ENCODE results near the gene CLTCL1.

The CLTCL1 gene

DNA sequence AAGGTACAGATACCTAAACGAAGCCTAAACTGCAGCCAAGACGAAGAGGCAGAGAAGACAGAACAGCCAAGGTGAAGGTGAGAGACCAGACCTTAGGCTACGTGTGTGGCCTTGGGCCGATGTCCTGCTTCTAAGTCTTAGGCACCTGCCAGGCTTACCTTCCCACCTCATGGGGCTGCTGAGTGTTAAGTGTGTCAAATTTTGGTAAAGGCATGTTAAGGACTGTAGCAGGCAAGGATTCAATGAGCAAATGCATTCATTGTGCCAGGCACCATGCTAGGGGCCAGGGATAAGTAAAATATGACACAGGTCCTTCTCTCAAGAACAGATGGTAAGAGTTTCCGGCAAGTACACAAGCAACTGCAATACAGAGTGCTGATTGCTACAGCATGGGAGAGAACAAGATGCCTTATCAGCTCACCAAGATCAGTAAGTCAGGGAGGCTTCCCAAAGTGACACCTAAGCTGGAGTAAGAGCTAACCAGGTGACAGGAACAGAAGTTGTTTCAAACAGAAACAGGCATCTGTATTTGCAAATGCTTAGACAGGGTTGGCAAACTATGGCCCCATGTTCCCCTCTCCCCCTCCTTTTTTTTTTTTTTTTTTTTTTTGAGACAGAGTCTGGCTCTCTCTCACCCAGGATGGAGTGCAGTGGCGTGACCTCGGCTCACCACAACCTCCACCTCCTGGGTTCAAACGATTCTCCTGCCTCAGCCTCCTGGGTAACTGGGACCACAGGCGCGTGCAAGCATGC is 46.7 kb downstream of the CLTCL1 start:
- no peak for DNase-seq (ENCODE audit: low spot score)

DNA sequence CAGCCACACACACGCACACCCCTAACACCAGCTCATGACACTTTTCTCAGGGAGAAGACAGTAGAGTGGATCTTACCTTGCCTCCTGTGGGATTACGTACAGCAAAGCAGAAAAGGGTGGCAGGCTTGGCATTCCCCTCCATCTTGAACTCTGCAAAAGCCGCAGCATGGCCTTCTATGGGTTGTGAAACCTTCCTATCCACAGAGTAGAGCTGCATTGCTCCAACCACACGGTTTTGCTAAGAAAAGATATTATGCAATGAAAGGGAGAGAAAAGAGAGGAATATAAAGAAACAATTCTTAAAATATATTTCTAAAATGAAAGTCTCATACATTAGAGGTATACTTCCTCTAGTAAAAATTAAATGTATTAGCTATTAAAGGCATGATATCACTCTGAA is 48.8 kb downstream of the CLTCL1 start:
- no peak for DNase-seq (ENCODE audit: low spot score)

DNA sequence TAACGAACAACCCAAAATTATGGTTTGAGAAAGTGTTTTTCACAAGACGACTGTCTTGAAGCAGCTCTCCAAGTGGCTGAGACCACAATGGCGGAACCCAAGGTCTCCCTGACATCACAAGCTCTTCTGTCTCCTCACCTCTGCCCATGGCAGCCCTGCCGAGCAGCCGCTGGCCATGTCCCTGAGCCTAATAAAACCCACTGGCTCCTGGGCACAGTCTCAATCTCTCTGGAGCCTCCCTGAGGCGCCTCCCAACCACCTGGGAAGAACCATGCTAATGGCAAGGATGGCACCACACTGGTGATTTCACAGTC is 50.0 kb downstream of the CLTCL1 start:
- no peak for DNase-seq (ENCODE audit: low spot score)

DNA sequence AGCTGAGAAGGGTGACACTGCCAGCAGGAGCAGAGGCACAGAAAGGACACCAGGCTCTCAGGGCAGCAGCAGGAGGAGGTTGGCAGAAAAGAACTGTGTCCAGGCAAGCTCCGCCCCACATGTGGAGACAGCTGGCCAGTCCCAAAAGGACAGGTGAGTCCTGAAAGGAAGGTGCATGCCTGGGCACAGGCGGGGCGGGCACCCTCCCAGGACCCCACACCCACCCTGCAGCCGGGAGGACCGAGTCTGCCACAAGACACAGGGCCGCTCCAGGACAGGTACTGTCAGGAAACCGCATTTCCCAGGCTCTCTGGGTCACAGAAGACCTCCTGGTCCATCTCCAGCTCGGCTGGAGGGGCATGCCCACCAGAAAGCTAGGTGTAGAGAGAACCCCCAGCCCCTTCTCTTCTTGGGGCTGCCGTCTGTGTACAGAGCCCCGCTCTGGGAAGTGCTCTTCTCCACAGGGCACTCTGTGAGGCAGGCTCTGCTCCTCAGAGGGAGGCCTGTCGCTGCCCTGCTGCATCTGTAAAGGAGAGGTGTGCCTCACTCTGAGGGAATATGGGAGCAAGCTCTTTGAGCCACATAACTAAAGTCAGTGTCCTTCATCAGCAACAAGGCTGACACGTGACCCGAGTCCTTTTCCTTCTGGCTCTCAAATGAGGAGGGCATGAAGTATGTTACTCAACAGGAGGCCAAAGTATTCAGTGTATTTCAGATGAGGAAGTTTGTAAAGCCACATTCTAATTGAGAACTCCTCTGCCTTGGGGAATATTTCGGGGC is 50.5 kb downstream of the CLTCL1 start:
- DNase-seq (ENCODE audit: low spot score), result no peak

DNA sequence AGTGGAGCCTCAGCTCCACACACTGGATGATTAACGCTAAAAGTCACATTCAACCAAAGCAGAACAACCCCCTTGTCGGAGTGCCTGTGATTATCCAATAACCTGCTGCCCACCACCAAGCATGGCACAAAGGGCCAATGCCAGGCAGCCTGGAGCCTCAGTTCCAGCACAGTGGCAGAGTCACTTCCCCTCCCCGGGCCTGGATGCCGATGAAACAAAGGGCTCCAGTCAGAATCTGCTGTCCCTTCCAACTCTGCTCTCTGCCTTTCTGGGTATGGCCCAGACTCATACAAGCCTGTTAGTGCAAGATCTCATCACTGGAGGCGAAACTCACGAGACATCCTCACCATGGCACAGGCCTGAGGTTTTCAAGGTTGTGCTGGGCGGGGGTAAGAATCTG is 52.1 kb downstream of the CLTCL1 start:
- DNase-seq (ENCODE audit: low spot score), result peak; percentile 90

DNA sequence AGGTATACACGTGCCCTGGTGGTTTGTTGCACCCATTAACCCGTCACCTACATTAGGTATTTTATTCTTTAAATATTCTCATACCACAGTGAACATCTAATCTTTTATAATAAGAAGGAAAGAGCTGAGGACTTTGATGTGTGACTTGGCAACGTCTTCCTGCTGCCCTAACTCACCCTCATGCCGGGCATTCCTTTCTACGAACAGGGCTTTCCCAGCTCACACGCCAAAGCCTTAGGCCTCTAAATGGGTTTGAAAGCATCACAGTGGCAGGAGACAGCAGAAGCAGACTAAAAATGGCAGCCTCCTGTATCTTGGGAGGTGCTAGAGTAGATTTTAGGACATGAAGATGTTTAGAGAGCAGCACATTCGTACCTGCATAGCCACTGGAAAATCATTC is 52.6 kb downstream of the CLTCL1 start:
- DNase-seq (ENCODE audit: low spot score), result no peak

DNA sequence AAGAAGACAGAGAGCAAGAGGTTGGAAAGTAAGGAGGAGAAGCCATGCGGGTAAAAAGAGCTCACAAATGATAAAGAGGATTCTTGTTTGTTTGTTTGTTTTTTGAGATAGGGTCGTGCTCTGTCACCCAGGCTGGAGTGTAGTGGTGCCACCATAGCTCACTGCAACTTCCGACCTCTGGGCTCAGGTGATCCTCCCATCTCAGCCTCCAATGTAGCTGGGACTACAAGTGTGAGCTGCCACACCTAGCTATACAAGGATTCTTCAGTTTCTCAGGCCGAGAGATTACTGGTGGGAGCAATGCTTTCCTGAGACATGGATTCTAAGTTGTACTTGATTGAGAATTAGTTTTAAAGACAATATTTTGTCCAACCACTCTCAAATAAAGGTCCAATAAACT is 55.6 kb downstream of the CLTCL1 start:
- no peak for DNase-seq (ENCODE audit: low spot score)

DNA sequence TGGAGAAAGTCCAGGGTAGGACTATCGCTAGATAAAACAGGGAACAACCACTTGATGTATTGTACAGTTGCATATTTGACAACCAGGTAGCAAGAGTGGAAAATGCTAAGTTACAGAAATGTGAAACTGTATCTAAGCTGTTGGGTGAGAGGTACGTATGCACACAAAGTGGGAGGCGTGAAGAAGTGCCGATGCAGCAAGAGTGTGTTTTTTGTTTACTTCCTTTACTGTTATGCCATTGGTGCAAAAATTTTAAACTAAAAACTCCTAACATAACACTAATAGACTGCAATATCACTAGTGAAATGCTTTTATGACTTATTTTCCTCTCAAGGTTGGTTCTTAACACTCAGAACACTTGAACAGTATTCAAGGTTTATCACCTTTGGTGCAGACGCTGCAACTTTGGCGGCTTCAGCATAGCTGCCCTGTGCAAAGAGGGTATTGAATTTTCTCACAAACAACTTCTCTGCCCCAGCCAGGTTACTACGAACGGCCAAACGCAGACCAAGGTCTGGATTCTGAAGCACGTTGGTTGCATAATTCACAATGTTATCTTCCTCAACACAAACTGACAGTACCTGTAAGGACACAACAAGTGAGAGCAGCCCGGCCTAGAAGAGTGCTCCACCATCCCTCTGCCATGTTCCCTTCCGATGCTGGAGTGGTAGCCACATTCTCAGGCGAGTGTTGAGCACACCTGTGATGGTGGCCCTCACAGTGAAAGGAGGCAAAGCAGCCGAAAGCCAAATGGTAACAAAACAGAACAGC is 57.2 kb downstream of the CLTCL1 start:
- DNase-seq (ENCODE audit: low spot score), result no peak

DNA sequence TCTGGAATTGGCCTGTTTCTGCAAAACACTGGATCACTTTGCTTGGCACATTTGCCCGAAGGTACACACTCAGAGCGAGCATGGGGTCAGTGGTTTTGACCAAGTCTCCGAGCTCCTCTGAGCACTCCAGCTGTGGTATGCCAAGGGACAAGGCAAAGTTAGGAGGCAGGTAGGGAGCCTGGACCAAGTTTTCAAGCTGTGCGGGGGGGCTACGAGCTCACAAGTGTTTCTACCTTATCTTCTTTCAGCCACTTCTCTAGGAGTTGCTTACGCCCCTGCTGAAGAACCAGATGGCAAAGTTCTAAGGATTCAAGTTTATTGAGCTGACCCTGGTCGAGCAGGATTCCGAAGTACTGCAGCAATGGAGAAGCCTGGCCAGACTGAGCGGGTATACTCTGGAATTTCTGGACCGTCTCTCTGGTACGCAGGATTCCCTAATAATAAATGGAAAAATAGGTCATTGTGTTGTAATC is 58.3 kb downstream of the CLTCL1 start:
- DNase-seq (ENCODE audit: low spot score), result no peak

DNA sequence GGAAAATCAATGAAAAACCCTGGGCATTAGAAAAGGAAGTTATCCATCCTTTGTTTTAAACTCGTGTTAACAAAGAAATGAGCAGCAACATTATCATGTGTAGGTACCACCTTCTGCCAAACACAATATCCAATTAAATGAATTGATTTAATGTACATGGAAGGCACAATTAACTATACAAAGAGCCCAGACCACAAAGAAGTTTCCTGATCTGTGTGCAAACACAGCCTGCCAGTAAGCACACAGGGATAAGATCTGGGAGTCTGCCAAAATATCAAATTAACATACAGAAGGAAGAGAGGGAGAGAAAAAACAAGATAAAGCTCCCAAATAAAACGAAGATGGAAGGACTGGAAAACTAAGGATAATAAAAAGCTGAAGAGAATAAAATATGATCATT is 58.9 kb downstream of the CLTCL1 start:
- no peak for DNase-seq (ENCODE audit: low spot score)

DNA sequence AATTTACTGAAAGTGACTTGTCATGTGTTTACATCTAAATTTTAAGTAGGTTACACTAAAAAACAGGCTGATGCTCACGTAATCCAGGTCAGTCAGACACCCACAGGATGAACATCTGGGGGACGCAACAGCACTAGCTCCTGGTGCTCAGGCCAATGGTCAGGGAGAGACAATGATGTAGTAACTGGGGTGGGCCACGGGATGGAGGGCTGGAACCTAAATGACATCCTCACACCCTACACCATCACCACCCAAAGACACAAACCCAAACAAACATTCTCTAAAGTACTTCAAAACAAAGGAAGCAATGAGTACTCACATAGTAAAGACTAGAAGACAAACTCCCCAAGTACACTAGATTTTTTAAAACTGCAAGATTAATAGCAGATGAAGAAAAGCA is 59.5 kb downstream of the CLTCL1 start:
- no peak for DNase-seq (ENCODE audit: low spot score)

DNA sequence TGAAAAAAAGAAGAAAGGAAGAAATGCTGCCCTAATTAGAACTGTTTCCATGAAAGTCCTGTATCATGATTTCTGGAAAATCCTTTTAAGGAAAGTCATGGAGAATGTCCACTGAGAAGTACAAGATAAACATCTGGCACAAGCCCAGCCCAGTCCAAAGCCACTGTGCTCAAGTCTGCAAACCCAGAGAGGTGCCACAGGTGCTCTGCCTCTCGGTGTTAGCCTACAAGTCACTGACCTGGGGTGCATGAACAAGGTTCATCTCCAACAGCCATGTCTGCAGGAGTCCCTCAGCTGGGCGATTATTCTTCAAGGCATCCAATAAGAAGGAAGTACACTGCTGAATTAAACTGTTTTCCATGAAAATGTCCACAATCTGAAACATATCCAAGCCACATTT is 61.9 kb downstream of the CLTCL1 start:
- no peak for DNase-seq (ENCODE audit: low spot score)

DNA sequence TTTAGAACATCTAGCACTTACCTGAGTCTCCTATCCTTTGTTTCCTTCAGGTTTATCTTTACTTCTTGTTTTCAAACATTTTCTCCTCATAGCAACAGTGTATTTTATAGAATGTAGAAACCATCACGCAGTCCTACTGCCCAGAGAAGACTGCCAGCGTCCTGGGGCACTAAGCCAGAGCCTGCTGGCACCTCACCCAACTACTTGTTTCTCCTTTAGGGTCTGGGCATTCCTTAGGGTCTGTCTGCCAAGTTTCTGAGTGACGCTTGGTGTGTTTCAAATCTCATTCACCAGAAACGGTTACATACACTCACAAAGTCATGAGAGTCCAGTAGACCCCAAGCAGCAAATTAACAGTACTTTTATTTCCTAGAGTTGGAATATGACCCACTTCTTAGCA is 63.3 kb downstream of the CLTCL1 start:
- peak; percentile 17 for DNase-seq (ENCODE audit: low spot score)

DNA sequence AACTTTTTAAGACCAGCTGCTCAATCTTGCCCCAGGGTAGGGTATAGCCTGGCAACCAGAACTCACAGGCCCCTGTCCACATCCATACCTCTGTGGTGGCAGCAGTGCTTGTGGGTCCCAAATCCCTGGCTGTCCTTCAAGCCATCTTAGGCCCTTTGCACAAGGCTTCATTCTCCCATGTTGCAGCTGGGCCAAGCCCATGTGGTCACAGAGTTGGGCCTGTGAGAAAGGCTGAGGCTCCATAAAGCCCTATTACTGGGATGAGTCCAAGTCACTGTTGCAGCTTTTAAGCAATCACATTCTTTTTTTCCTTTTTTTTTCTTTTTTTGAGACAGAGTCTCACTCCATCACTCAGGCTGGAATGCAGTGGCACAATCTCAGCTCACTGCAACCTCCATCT is 65.1 kb downstream of the CLTCL1 start:
- no peak for DNase-seq (ENCODE audit: low spot score)

DNA sequence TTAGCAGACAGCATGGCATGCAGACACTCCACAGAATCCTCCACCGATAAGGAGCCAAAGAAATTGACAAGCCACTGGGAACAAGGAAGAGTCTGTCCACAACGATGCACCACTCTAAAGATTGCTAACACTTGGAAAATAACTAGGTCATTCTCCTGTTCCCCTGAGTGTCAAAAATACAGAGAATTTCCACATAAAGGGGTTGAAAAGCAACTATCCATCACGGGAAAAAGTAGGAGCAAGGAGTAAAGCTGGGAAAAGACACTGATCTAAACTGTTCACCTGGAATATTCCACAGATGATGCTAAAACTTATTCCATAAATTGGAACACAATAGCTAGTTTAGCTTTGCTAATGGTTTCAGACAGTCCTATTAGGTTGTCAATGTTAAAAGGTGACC is 66.0 kb downstream of the CLTCL1 start:
- no peak for DNase-seq (ENCODE audit: low spot score)

DNA sequence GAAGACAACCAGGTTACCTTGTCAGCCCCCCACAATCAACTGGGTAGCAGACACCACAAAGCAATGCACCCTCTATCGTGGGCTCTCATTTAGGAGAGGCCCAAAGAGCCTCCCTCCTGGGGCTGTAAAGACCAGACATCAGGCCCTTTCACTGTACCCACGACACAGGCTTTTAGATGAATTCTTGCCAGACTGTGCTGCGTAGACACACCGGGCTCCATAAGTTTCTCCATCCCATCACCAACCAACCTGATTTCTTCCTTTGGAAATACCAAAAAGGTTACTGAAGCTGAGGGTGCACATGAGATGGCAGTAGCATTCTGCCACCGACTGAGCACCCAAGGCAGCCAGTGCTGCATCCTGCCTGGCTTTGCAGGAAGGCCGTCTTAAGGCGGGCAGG is 66.5 kb downstream of the CLTCL1 start:
- no peak for DNase-seq (ENCODE audit: low spot score)

DNA sequence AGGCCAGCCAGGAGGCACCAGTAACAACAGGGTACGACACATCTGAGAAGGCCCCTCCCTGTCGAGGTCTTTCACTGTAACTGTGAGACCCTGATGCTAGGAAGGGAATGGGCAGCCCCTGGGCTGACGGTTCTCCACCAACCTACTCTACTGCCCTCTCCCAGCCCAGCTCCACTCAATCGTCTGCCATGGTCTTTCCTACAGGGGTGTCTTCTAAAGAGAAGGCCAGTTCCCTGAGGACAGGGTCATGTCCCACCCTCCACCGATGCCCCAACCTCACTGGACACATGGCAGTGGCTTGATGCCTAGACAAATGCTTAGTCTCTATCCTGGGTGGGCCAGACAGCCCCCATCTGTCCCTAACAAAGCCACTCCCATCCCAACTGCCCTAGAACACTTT is 67.0 kb downstream of the CLTCL1 start:
- no peak for DNase-seq (ENCODE audit: low spot score)

DNA sequence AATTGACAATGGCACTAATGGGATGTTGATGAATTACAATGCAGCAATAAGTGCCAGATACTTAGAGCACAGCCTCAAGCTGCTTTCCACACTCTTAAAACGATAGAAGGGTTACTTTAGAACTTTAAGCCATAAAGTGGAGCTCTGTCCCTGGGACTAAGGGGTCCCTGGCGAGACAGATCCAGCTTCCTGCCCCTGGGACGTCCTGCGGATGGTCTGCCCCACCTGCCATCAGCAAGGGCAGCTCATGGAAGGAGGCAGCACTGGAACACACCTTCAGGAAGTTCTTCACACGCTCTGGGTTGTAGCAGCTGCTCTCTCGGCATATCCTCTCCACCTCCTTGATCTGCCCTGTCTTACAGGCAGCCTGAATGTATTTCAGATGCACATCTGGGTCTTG is 67.9 kb downstream of the CLTCL1 start:
- no peak for DNase-seq (ENCODE audit: low spot score)

DNA sequence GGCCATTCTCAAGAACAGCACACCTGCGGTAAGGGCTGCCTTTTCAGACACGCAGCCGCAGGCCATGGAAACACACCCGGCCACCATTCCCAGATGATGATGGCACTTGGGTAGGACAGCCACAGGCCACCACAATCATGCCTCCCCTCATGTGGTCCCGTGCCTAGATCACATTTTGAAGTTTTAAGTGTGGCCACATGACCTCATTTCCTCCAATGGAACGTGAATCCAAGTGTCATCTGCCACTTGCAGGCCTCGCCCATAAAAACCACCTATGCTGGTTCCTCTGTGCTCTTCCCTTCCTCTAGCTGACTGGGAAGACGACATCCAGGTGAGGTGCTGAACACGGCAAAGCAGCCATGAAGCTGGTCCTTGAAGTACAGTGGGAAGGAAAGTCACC is 68.4 kb downstream of the CLTCL1 start:
- DNase-seq (ENCODE audit: low spot score), result no peak

DNA sequence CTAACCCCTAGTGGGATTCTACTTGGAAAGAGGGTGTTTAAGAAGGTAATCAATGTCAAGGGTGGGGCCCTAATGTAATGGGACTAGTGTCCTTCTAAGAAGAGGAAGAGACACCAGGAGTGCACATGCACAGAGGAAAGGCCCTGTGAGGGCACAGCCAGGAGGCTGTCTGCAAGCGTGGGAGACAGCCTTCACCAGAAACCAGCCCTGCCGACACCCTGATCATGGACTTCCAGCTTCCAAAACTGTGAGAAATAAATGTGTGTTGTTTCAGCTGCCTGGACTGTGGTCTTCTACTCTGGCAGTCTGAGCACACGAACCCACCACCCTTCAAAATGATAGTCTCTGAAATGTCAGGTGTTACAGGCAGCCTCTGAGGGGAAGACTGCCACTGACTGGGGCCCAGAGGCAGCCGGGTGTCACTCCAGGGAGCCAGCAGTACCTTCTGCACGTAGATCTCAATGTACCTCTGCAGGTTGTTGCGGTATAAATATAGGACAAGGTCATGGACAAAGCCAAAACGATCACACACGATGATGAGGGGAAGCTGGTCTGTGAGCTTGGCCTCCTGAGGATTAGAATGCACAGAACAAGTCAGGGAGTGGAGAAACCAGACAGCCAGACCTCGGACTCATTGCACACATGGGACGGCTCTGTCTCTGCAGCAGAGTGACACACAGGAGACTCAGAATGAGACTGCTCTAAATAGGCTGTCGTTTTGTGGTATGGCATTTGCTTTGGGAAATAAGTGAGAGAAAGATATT is 69.1 kb downstream of the CLTCL1 start:
- no peak for DNase-seq (ENCODE audit: low spot score)

DNA sequence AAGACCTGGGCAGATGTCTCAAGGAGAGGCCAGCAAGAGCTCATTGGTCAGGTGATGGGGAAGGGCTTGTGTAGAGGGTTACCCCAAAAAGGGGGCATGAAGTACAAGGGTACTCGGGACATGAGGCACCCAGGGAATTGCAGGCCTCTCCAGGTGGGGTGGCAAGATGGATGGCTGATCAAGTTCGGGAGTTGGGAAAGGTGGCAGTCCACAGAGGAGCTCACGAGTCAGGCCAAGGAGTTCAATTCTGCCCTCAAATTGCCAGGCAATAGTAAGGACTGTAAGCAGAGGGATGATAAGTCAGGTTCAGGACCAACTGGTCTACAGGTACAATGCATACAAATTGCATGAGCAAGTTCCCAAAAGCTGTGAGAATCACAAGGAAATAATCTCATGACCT is 70.7 kb downstream of the CLTCL1 start:
- DNase-seq (ENCODE audit: low spot score), result no peak

DNA sequence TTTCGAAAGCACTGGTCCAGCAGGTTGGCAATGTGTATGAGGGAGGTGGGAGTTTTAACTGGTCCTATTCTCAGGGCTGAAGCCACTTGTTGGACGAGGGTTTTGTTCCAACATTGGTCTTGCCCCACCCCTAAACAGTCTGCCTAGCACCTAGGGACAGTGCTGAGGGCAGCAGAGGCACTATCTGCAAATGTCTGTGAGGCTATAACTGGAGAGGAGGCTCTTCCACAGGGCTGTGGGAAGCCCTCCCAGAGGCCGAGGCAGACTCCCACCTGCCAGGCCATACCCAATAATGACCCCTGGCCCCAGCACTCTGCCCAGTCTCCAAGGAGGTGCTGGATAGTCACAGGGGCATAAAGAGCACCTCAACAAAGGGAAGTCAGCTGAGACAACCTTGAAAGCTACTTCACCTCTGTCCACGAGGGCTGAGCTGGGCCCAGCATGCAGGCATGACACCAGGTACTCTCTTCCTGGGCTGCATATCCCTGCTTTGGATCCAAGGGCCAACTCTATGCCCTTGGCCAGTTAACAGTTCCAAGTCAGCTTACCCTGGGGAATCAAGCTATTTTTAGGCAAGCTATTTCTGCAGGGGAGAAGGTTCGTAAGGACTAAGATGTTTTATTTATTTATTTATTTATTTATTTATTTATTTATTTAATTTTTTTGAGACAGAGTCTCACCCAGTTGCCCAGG is 72.8 kb downstream of the CLTCL1 start:
- DNase-seq (ENCODE audit: low spot score), result no peak

All from pons (tissue), 1 donor.